HCT116 (cell line): Measurements from ENCODE around the gene FTSJ3. TPM values are rescaled to one million over a fixed set of nuclear protein-coding genes. Genes with fewer than 3 reads are reported as not detected.

Experiments
- ATAC-seq: fragments of 200-7000 bp; cut with Tn5 transposase; 2 replicates; pipeline ENCODE4 v1.9.1; 2020; ENCODE audit warnings: mild to moderate bottlenecking, moderate library complexity
- BruUV-seq: library from RNA; stranded (reverse); fragments of 400-500 nt; replicated peaks from 2 replicates; lab custom pipeline; 2021; lab: Mats Ljungman, UMichigan
- CTCF ChIA-PET: fragments of 300-600 bp; sonication (Branson Sonifier 250); formaldehyde crosslinking; loops from one replicate; lab custom pipeline; 2021; ENCODE audit warnings: antibody characterized with exemption; lab: Charles Lee
- POLR2A ChIA-PET: fragments of 300-600, 350-600 bp; sonication (Branson Sonifier 250); formaldehyde crosslinking; loops from one replicate; lab custom pipeline; 2021; ENCODE audit warnings: antibody characterized with exemption; lab: Charles Lee
- RAD21 ChIA-PET, 2 experiments: fragments of 300-600 bp; sonication (Branson Sonifier 250); formaldehyde crosslinking; loops; one replicate each; lab custom pipeline; 2023; ENCODE audit warnings: low total read pairs in 2 of 2; ENCODE audit not compliant: uncharacterized antibody in 2 of 2, unreplicated experiment in 2 of 2, low non-redundant PET in 1 of 2; lab: Charles Lee
- DNase-seq: peaks from one replicate; pipeline ENCODE4 v3.0.0-alpha.2; 2010; ENCODE audit warnings: low read depth, low spot score
- H2AFZ ChIP-seq: fragments of 200-600 bp; shearing (Covaris generic), sonication (generic); 2 replicates; pipeline ENCODE4 v1.6.1; 2017; ENCODE audit warnings: low read depth, mixed run types, mixed read lengths, antibody characterized with exemption, low read length; ENCODE audit not compliant: poor library complexity, severe bottlenecking
- H3K27ac ChIP-seq: 2 replicates; pipeline ENCODE4 v1.5.1; 2012; ENCODE audit warnings: low read depth, low read length
- H3K27me3 ChIP-seq: fragments of 200-600 bp; sonication (generic); 2 replicates; pipeline ENCODE4 v1.6.1; 2016; ENCODE audit warnings: mixed run types, low read length, mixed read lengths; ENCODE audit not compliant: insufficient read depth
- H3K36me3 ChIP-seq, 2 experiments: fragments of 200-500 bp in 1 of 2; fragments of 200-600 bp in 1 of 2; sonication (Bioruptor generic) in 1 of 2; sonication (generic) in 1 of 2; 2 replicates each; pipeline versions ENCODE4 v1.5.1 to v1.6.1; 2014 to 2016; ENCODE audit warnings: low read length in 2 of 2, inconsistent platforms in 1 of 2, mixed read lengths in 1 of 2, mixed run types in 1 of 2; ENCODE audit not compliant: insufficient read depth in 2 of 2, control insufficient read depth in 1 of 2
- H3K4me1 ChIP-seq, 2 experiments: fragments of 200-600 bp in 1 of 2; sonication (generic) in 1 of 2; 2 replicates each; pipeline versions ENCODE4 v1.5.1 to v1.6.1; 2012 to 2017; ENCODE audit warnings: low read length in 2 of 2, inconsistent platforms in 1 of 2, mild to moderate bottlenecking in 1 of 2, mixed read lengths in 1 of 2, mixed run types in 1 of 2, moderate library complexity in 1 of 2; ENCODE audit not compliant: insufficient read depth in 2 of 2, control insufficient read depth in 1 of 2
- H3K4me2 ChIP-seq: fragments of 200-600 bp; sonication (generic); 2 replicates; pipeline ENCODE4 v1.6.1; 2017; ENCODE audit warnings: mixed run types, low read length, mixed read lengths
- H3K4me3 ChIP-seq, 2 experiments: fragments of 200-600 bp in 1 of 2; sonication (generic) in 1 of 2; replicated peaks in 1 of 2; 2 replicates each; pipeline ENCODE4 v1.5.1; 2011 to 2016; ENCODE audit warnings: low read length in 2 of 2, control low read depth in 1 of 2, low read depth in 1 of 2, mild to moderate bottlenecking in 1 of 2, mixed read lengths in 1 of 2, mixed run types in 1 of 2
- H3K79me2 ChIP-seq: fragments of 200-600 bp; sonication (generic); 2 replicates; pipeline ENCODE4 v1.6.1; 2017; ENCODE audit warnings: mild to moderate bottlenecking, mixed run types, low read length, moderate library complexity, mixed read lengths; ENCODE audit not compliant: insufficient read depth
- H3K9ac ChIP-seq: fragments of 200-600 bp; sonication (generic); 2 replicates; pipeline ENCODE4 v1.6.1; 2016; ENCODE audit warnings: low read length, mixed read lengths
- H3K9me2 ChIP-seq: fragments of 200-600 bp; sonication (generic), shearing (Covaris generic); 2 replicates; pipeline ENCODE4 v1.6.1; 2017; ENCODE audit warnings: mixed run types, mild to moderate bottlenecking, moderate library complexity; ENCODE audit not compliant: insufficient read depth
- H3K9me3 ChIP-seq, 2 experiments: fragments of 200-500 bp in 1 of 2; fragments of 200-600 bp in 1 of 2; sonication (Bioruptor generic) in 1 of 2; sonication (generic) in 1 of 2; 2 replicates each; pipeline ENCODE4 v1.6.1; 2014 to 2017; ENCODE audit warnings: low read length in 2 of 2, mixed read lengths in 2 of 2, inconsistent platforms in 1 of 2, low read depth in 1 of 2, mild to moderate bottlenecking in 1 of 2, mixed run types in 1 of 2, moderate library complexity in 1 of 2; ENCODE audit not compliant: control insufficient read depth in 1 of 2, insufficient read depth in 1 of 2
- H4K20me1 ChIP-seq: fragments of 200-600 bp; sonication (generic), shearing (Covaris generic); 2 replicates; pipeline ENCODE4 v1.6.1; 2017; ENCODE audit warnings: mixed run types, mild to moderate bottlenecking, moderate library complexity; ENCODE audit not compliant: insufficient read depth
- CEBPB ChIP-seq: IDR thresholded peaks from 2 replicates; pipeline ENCODE4 v1.6.1; 2012; ENCODE audit warnings: low read depth
- EGR1 ChIP-seq: IDR thresholded peaks from 2 replicates; pipeline ENCODE4 v1.6.1; 2012; ENCODE audit warnings: low read depth
- EZH2 ChIP-seq: fragments of 200-600 bp; sonication (generic); IDR thresholded peaks from 2 replicates; pipeline ENCODE4 v1.6.1; 2017; ENCODE audit warnings: antibody characterized with exemption, mixed run types
- POLR2A ChIP-seq: IDR thresholded peaks from 2 replicates; pipeline ENCODE4 v1.7.0; 2011; ENCODE audit warnings: borderline replicate concordance; ENCODE audit not compliant: insufficient read depth, insufficient read length; ENCODE audit errors: extremely low read depth
- SIN3A ChIP-seq: IDR thresholded peaks from 2 replicates; pipeline ENCODE4 v1.6.1; 2012; ENCODE audit warnings: low read depth
- SP1 ChIP-seq: IDR thresholded peaks from 2 replicates; pipeline ENCODE4 v1.6.1; 2012; ENCODE audit warnings: low read depth
- intact Hi-C: fragments of 100-400 bp; cut with micrococcal nuclease; formaldehyde crosslinking; loops from 2 replicates; pipeline ENCODE4 v1.10.0; 2022
- total RNA-seq: library from RNA; stranded (reverse); gene quantifications from one replicate; pipeline ENCODE4 v1.2.1, GENCODE V29; 2021; ENCODE audit not compliant: unreplicated experiment
- TF ChIP-seq, protein P1 (sequence below), 3 experiments: fragments of 200-600 bp in 1 of 3; sonication (generic) in 1 of 3; IDR thresholded peaks in 2 of 3; conservative IDR thresholded peaks in 1 of 3; 2 replicates each; pipeline ENCODE4 v1.5.1; 2012 to 2017; ENCODE audit warnings: low read depth in 2 of 3, low read length in 2 of 3, antibody characterized with exemption in 1 of 3, borderline replicate concordance in 1 of 3, control low read depth in 1 of 3, mild to moderate bottlenecking in 1 of 3, mixed read lengths in 1 of 3, mixed run types in 1 of 3, moderate library complexity in 1 of 3; ENCODE audit not compliant: insufficient read depth in 1 of 3
- TF ChIP-seq, protein P2 (sequence below): IDR thresholded peaks from 2 replicates; pipeline ENCODE4 v1.6.1; 2012
- TF ChIP-seq, protein P3 (sequence below): IDR thresholded peaks from 2 replicates; pipeline ENCODE4 v1.6.1; 2011; ENCODE audit warnings: mild to moderate bottlenecking, low read length, moderate library complexity; ENCODE audit not compliant: insufficient replicate concordance; ENCODE audit errors: extremely low read depth

FTSJ3 gene
- total RNA-seq, 1 experiment from 2014 or later = 70.9 TPM

DNA sequence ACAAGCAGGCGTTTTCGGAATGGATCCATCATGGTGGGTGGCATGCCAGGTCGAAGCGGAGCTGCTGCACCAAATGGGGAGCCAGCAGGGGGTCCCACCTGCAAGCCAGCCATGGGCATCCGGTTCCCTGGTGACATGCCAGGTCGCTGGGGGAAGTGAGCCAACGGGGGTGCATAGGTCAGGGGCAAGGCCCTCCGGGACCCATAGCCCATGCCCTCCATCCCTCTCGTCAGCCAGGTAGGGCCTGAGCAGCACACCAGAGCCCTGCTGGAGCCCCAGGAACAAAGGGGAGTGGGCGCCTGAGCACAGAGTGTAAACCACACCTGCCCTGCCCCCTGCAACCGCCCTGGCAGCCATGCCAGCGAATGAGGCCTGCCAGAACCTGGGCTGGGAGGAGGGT lies 10.0 kb upstream of the FTSJ3 start:
- CTCF ChIA-PET = no interaction called here
- TF ChIP-seq SP1 (no peak), EZH2 (no peak), SIN3A (no peak)
- TF ChIP-seq, protein P1, sequence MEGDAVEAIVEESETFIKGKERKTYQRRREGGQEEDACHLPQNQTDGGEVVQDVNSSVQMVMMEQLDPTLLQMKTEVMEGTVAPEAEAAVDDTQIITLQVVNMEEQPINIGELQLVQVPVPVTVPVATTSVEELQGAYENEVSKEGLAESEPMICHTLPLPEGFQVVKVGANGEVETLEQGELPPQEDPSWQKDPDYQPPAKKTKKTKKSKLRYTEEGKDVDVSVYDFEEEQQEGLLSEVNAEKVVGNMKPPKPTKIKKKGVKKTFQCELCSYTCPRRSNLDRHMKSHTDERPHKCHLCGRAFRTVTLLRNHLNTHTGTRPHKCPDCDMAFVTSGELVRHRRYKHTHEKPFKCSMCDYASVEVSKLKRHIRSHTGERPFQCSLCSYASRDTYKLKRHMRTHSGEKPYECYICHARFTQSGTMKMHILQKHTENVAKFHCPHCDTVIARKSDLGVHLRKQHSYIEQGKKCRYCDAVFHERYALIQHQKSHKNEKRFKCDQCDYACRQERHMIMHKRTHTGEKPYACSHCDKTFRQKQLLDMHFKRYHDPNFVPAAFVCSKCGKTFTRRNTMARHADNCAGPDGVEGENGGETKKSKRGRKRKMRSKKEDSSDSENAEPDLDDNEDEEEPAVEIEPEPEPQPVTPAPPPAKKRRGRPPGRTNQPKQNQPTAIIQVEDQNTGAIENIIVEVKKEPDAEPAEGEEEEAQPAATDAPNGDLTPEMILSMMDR (IDR thresholded peaks at IDR 0.05 in 2 of 3, conservative IDR thresholded peaks at IDR 0.05 in 1 of 3; ENCODE audit: borderline replicate concordance in 1 of 3, insufficient read depth in 1 of 3, low read depth in 2 of 3, low read length in 2 of 3) = no peak
- TF ChIP-seq, protein P2, sequence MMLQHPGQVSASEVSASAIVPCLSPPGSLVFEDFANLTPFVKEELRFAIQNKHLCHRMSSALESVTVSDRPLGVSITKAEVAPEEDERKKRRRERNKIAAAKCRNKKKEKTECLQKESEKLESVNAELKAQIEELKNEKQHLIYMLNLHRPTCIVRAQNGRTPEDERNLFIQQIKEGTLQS = no peak

DNA sequence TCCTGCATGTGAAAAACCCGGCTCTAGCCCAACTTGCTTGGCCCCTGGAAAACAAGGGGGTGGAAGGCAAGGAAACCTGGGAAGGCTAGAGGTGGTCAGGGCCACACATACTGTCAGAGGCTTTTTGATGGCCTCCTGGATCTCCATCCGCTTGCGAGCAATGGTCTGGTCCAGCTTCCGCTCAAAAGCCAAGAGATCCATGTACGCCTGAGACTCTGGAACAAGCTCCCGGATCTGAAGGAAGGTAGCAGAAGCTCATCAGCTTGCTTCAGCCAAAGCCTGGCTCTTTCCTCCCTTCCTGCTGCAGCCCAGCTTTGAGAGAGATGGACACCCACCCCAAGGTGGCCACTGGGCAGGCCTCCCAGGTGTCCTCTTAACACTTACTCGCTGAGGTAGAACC lies 9.3 kb upstream of the FTSJ3 start:
- BruUV-seq = no TSS peak
- peaks cover 66% of the 10 kb centered on the region for H3K79me2 ChIP-seq
- no peak for TF ChIP-seq POLR2A
- no peak for TF ChIP-seq EGR1
- TF ChIP-seq CEBPB = no peak
- TF ChIP-seq, protein P3, sequence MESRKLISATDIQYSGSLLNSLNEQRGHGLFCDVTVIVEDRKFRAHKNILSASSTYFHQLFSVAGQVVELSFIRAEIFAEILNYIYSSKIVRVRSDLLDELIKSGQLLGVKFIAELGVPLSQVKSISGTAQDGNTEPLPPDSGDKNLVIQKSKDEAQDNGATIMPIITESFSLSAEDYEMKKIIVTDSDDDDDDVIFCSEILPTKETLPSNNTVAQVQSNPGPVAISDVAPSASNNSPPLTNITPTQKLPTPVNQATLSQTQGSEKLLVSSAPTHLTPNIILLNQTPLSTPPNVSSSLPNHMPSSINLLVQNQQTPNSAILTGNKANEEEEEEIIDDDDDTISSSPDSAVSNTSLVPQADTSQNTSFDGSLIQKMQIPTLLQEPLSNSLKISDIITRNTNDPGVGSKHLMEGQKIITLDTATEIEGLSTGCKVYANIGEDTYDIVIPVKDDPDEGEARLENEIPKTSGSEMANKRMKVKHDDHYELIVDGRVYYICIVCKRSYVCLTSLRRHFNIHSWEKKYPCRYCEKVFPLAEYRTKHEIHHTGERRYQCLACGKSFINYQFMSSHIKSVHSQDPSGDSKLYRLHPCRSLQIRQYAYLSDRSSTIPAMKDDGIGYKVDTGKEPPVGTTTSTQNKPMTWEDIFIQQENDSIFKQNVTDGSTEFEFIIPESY = no peak
- TF ChIP-seq SIN3A = no peak
- TF ChIP-seq EZH2 = no peak
- no peaks in the 10 kb centered on the region for H3K9me2 ChIP-seq
- RAD21 ChIA-PET = no interaction called here
- POLR2A ChIA-PET = no interaction called here
- no peak for DNase-seq
- CTCF ChIA-PET = no interaction called here
- H3K4me3 ChIP-seq = no peak overlapping the region
- no peak overlapping the region for H2AFZ ChIP-seq
- no peaks in the 10 kb centered on the region for H4K20me1 ChIP-seq
- H3K27me3 ChIP-seq = no peaks in the 10 kb centered on the region
- peaks cover 34 to 55% of the 10 kb centered on the region in 2 experiments for H3K36me3 ChIP-seq
- H3K27ac ChIP-seq = no peak overlapping the region
- peaks cover 33 to 45% of the 10 kb centered on the region in 2 experiments for H3K4me1 ChIP-seq
- H3K9ac ChIP-seq = no peak overlapping the region
- no peak overlapping the region for H3K4me2 ChIP-seq
- intact Hi-C loops = no loop called here
- no peaks in the 10 kb centered on the region for H3K9me3 ChIP-seq
- no peak for ATAC-seq

More for the DNA sequence above, 10.0 kb upstream of the FTSJ3 start:
- no peak overlapping the region for H3K4me3 ChIP-seq
- no peak overlapping the region for H2AFZ ChIP-seq
- no peak overlapping the region for H3K4me2 ChIP-seq
- no TSS peak for BruUV-seq
- no peak for DNase-seq
- RAD21 ChIA-PET = interaction anchor here in 1 of 2 experiments (0.6 kb wide), 1 partner anchor 278 kb away, joined by 3 read pairs; no protein-coding TSS in a partner anchor
- POLR2A ChIA-PET = interaction anchor here (2.1 kb wide), 1 partner anchor 8 kb away, joined by 6 read pairs; no protein-coding TSS in a partner anchor
- H3K9ac ChIP-seq = no peak overlapping the region
- H4K20me1 ChIP-seq = no peaks in the 10 kb centered on the region
- peaks cover 33 to 45% of the 10 kb centered on the region in 2 experiments for H3K4me1 ChIP-seq
- no peak for ATAC-seq
- H3K9me3 ChIP-seq = no peaks in the 10 kb centered on the region
- H3K36me3 ChIP-seq = peaks cover 27 to 48% of the 10 kb centered on the region in 2 experiments
- H3K9me2 ChIP-seq = no peaks in the 10 kb centered on the region
- intact Hi-C loops = no loop called here
- H3K27me3 ChIP-seq = no peaks in the 10 kb centered on the region
- no peak overlapping the region; the same call in 1 of the 2 replicates for H3K27ac ChIP-seq
- H3K79me2 ChIP-seq = peaks cover 69% of the 10 kb centered on the region
